ENCODE results near the gene MYH10. TPM values are rescaled to one million over a fixed set of nuclear protein-coding genes. Genes with fewer than 3 reads are reported as not detected.

MYH10 gene
- total and polyA plus RNA-seq, 12 donors = 10.3 to 61.0 (median 36.2) TPM

DNA sequence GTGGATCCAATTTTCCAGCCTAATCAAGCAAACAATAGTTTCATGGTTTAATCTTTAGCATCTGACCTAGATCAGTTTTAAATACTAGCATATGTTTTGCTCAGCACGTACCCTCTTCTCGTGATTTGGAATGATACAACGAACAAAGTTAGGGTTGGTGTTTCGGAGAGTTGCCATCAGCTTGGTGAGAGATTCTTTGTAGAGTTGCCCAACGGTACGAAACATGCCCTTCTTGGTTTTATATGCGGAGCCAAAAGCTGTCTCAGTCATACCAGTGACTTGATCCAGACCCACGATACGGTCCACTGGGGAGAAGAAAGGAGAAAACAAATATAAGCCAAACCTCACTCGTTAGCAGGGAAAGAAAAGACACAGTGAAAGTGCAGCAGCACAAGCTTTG, 109.5 kb downstream of the MYH10 start:
- no peaks in the 10 kb centered on the region for H3K27me3 ChIP-seq
- DNase-seq = no peak
- no peaks in the 10 kb centered on the region for H3K9me3 ChIP-seq
- H3K4me3 ChIP-seq = no peak overlapping the region
- TF ChIP-seq, protein P1, sequence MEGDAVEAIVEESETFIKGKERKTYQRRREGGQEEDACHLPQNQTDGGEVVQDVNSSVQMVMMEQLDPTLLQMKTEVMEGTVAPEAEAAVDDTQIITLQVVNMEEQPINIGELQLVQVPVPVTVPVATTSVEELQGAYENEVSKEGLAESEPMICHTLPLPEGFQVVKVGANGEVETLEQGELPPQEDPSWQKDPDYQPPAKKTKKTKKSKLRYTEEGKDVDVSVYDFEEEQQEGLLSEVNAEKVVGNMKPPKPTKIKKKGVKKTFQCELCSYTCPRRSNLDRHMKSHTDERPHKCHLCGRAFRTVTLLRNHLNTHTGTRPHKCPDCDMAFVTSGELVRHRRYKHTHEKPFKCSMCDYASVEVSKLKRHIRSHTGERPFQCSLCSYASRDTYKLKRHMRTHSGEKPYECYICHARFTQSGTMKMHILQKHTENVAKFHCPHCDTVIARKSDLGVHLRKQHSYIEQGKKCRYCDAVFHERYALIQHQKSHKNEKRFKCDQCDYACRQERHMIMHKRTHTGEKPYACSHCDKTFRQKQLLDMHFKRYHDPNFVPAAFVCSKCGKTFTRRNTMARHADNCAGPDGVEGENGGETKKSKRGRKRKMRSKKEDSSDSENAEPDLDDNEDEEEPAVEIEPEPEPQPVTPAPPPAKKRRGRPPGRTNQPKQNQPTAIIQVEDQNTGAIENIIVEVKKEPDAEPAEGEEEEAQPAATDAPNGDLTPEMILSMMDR (IDR thresholded peaks at IDR 0.05) = no peak
- no peak overlapping the region for H3K27ac ChIP-seq
- intact Hi-C loops (cut with DNase I) = loop anchor here in 1 of 10 donors (10.0 kb wide), 1 partner anchor 54 kb away; no protein-coding TSS in a partner anchor
- H3K36me3 ChIP-seq = peaks cover 0 to 89% (median 27%) of the 10 kb centered on the region in 9 donors
- H3K4me1 ChIP-seq = peaks cover 0 to 7% (median 0%) of the 10 kb centered on the region in 9 donors
- ATAC-seq = no peak
- 93 to 95% methylated on average over 10 of the region's 10 CpGs for WGBS, 2 donors

DNA sequence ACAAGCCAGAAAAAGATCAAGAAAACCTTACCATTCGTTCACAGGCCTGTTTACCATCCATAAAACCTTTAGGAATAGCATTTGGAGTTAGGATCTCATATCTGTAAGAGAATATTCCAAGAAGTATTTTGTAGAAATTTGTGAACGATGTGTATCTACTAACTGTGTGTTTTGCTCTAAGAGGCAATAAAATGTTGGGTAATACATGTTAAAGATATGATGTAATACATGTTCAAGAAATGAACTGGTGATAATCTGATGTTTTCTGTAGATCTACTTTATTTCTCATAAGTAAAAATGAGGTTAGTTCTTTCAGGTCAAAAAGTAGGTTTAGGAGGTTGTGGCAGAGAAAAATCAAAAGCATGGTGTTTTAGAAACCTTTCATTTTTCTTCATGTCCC, 111.7 kb downstream of the MYH10 start:
- TF ChIP-seq, protein P1 (IDR thresholded peaks at IDR 0.05) = no peak
- no peaks in the 10 kb centered on the region for H3K9me3 ChIP-seq
- no peaks in the 10 kb centered on the region for H3K27me3 ChIP-seq
- ATAC-seq (no peak), DNase-seq (no peak)
- 88 to 94% methylated on average over 2 of the region's 2 CpGs for WGBS, 2 donors
- intact Hi-C loops (cut with DNase I) = no loop called here
- H3K4me1 ChIP-seq = peaks cover 0 to 7% (median 0%) of the 10 kb centered on the region in 9 donors
- no peak overlapping the region for H3K27ac ChIP-seq
- H3K36me3 ChIP-seq = peaks cover 0 to 96% (median 39%) of the 10 kb centered on the region in 9 donors
- no peak overlapping the region for H3K4me3 ChIP-seq

DNA sequence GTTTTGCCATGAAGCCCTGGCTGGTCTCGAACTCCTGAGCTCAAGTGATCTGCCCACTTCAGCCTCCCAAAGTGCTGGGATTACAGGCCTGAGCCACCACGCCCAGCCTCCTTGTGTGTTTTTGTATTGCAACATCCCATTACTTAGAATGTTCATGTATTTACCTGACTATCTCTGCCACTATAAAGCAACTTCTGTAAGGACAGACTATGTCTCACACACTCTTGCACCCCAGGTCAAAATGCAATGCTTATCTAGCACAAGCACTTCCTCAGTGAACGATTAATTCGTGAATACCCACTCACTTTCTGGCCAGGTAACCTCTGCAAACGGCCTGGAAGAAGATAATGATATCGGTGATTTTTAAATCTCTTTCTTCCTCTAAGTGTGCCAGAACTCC, 112.2 kb downstream of the MYH10 start:
- WGBS, 2 donors = 90 to 95% methylated on average over 6 of the region's 6 CpGs
- intact Hi-C loops (cut with DNase I) = no loop called here
- TF ChIP-seq, protein P1 (IDR thresholded peaks at IDR 0.05) = no peak
- no peak overlapping the region for H3K4me3 ChIP-seq
- H3K27me3 ChIP-seq = no peaks in the 10 kb centered on the region
- no peak for ATAC-seq
- no peak for DNase-seq
- H3K4me1 ChIP-seq = peaks cover 0 to 7% (median 0%) of the 10 kb centered on the region in 9 donors
- no peaks in the 10 kb centered on the region for H3K9me3 ChIP-seq
- no peak overlapping the region for H3K27ac ChIP-seq
- H3K36me3 ChIP-seq = peaks cover 0 to 96% (median 44%) of the 10 kb centered on the region in 9 donors

DNA sequence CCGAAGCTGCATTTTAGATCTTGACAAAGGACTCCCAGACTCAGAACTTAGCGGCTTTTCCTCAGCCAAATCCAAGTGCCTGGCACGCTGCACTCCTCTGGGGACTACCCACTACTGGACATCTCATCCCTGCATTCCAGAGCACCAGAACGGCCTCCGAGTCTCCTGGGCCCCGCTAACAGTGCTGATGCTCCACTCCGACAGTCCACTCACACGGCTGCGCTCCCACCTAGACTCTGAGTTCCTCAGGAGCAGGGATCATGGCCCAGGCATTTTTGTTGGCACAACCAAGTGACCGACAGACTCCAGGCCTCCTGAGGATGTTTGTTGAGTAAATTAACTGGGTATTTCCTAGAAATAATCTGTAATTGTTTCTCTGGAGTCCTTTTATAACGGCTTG, 115.7 kb downstream of the MYH10 start:
- Histone ChIP-seq H3K27ac (no peak overlapping the region), H3K27me3 (no peaks in the 10 kb centered on the region), H3K9me3 (no peaks in the 10 kb centered on the region), H3K4me3 (no peak overlapping the region), H3K36me3 (peaks cover 0 to 99% (median 42%) of the 10 kb centered on the region in 9 donors), H3K4me1 (no peaks in the 10 kb centered on the region)
- ATAC-seq (peak in 1 of 8 donors; percentile 49), DNase-seq (no peak)
- TF ChIP-seq, protein P1 (IDR thresholded peaks at IDR 0.05) = no peak
- intact Hi-C loops (cut with DNase I) = no loop called here
- WGBS, 2 donors = 88 to 93% methylated on average over 11 of the region's 11 CpGs
